Upper lobe of left lung (tissue), 6 donors: ENCODE results near the gene XRCC1. TPM values are rescaled to one million over a fixed set of nuclear protein-coding genes. Genes with fewer than 3 reads are reported as not detected.
A peak's percentile ranks its signal among the peaks of the same experiment; 100 is the strongest.

Source experiments
- ATAC-seq, 2 donors: fragments of 200-7000 bp; cut with Tn5 transposase; one replicate each; pipeline ENCODE4 v1.9.1; 2022; ENCODE audit warnings: mild to moderate bottlenecking in 2 of 2, moderate library complexity in 2 of 2; ENCODE audit not compliant: low FRiP score in 2 of 2
- DNase-seq, 2 donors: peaks; one replicate each; pipeline ENCODE4 v3.0.0-alpha.2; 2019 to 2020
- H3K27ac ChIP-seq, 4 donors: fragments of 200-600 bp; sonication (generic); one replicate each; pipeline ENCODE4 v1.5.1; 2016 to 2019
- H3K27me3 ChIP-seq, 4 donors: fragments of 200-600 bp; sonication (generic); one replicate each; pipeline ENCODE4 v1.5.1; 2017 to 2019
- H3K36me3 ChIP-seq, 4 donors: fragments of 200-600 bp; sonication (generic); one replicate each; pipeline ENCODE4 v1.5.1; 2016 to 2019
- H3K4me1 ChIP-seq, 4 donors: fragments of 200-600 bp; sonication (generic); one replicate each; pipeline ENCODE4 v1.5.1; 2018 to 2019
- H3K4me3 ChIP-seq, 4 donors: fragments of 200-600 bp; sonication (generic); one replicate each; pipeline ENCODE4 v1.5.1; 2017 to 2019; ENCODE audit warnings: mild to moderate bottlenecking in 2 of 4, moderate library complexity in 1 of 4
- H3K9me3 ChIP-seq, 4 donors: fragments of 200-600 bp; sonication (generic); one replicate each; pipeline ENCODE4 v1.5.1; 2018 to 2019
- EP300 ChIP-seq, 4 donors: sonication (generic); formaldehyde crosslinking; IDR thresholded peaks; one replicate each; pipeline ENCODE4 v1.5.1; 2017; ENCODE audit warnings: antibody characterized with exemption in 4 of 4, control low read depth in 2 of 4
- POLR2A ChIP-seq, 4 donors: fragments of 450-650 bp; IDR thresholded peaks; one replicate each; pipeline ENCODE4 v1.5.1; 2016 to 2017; ENCODE audit warnings: antibody characterized with exemption in 4 of 4, mild to moderate bottlenecking in 2 of 4
- POLR2AphosphoS5 ChIP-seq, 2 donors: sonication (generic); formaldehyde crosslinking; IDR thresholded peaks; one replicate each; pipeline ENCODE4 v1.5.1; 2017; ENCODE audit warnings: antibody characterized with exemption in 2 of 2
- WGBS, 2 donors: methylation state at CpG; one replicate each; pipeline ENCODE4 v1.1.5; 2017 to 2018; 5-methylcytosine and 5-hydroxymethylcytosine counted together
- total RNA-seq, 6 donors: library from RNA; depleted of rRNA in 4 of 6; stranded (reverse); fragments of >200 nt in 4 of 6; gene quantifications; one replicate each; pipeline versions ENCODE4 v1.1.0 to v1.2.1, GENCODE V29; 2016 to 2021
- TF ChIP-seq, protein P1 (sequence below), 6 experiments: fragments of 450-650 bp in 4 of 6; fragments of 200-600 bp in 2 of 6; sonication (generic) in 2 of 6; IDR thresholded peaks; one replicate each; pipeline ENCODE4 v1.5.1; 2016 to 2019; ENCODE audit warnings: antibody characterized with exemption in 6 of 6
- donor health status: DM: no; HTN: no; CAD: no; lungs with moderate emphysema.
- donor health status: DM: no; HTN: yes; CAD: no; lungs with severe emphysema.

The XRCC1 gene
- total RNA-seq, 6 donors from 2014 or later: 24.2 to 30.1 (median 26.4) TPM

DNA sequence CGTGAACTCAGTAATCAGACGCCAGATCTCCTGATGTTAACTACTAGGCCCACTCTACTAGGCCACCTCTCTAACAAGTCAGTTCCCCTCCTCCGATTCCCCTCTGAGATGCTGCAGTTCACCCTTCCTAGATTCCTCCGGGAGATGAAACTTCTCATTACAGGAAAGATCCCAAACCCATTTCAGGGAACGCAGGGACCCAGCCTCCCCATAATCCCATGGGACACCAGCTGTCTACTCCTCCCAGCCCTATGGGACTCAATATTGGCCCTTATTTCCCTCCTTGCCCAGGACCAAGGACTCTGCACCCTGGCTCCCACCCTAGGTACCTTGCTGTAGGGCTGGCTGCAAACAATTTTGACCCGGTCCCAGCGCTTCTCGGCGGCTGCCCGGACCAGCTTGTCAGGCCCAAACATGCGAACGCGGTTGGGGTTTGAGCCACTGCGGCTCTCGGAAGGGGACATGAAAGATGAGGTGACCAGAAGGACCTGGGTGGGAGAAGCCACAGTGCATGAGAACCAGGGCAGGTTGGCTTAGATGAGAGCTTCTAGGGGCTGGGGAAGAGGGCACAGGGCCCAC lies 20.9 kb downstream of the XRCC1 start:
- Histone ChIP-seq H3K27me3 (no peaks in the 10 kb centered on the region), H3K9me3 (no peaks in the 10 kb centered on the region), H3K36me3 (peaks cover 14 to 68% (median 37%) of the 10 kb centered on the region in 4 donors), H3K4me3 (no peak overlapping the region), H3K4me1 (peaks cover 0 to 6% (median 0%) of the 10 kb centered on the region in 4 donors), H3K27ac (no peak overlapping the region)
- ATAC-seq: no peak
- TF ChIP-seq EP300 (IDR thresholded peaks at IDR 0.05) (no peak), POLR2A (IDR thresholded peaks at IDR 0.05) (no peak), POLR2AphosphoS5 (IDR thresholded peaks at IDR 0.05) (no peak)
- TF ChIP-seq, protein P1, sequence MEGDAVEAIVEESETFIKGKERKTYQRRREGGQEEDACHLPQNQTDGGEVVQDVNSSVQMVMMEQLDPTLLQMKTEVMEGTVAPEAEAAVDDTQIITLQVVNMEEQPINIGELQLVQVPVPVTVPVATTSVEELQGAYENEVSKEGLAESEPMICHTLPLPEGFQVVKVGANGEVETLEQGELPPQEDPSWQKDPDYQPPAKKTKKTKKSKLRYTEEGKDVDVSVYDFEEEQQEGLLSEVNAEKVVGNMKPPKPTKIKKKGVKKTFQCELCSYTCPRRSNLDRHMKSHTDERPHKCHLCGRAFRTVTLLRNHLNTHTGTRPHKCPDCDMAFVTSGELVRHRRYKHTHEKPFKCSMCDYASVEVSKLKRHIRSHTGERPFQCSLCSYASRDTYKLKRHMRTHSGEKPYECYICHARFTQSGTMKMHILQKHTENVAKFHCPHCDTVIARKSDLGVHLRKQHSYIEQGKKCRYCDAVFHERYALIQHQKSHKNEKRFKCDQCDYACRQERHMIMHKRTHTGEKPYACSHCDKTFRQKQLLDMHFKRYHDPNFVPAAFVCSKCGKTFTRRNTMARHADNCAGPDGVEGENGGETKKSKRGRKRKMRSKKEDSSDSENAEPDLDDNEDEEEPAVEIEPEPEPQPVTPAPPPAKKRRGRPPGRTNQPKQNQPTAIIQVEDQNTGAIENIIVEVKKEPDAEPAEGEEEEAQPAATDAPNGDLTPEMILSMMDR (IDR thresholded peaks at IDR 0.05): no peak
- peak in 1 of 2 donors; percentile 47 for DNase-seq
- WGBS, 2 donors: 95 to 98% methylated on average over 8 to 14 of the region's 15 CpGs

DNA sequence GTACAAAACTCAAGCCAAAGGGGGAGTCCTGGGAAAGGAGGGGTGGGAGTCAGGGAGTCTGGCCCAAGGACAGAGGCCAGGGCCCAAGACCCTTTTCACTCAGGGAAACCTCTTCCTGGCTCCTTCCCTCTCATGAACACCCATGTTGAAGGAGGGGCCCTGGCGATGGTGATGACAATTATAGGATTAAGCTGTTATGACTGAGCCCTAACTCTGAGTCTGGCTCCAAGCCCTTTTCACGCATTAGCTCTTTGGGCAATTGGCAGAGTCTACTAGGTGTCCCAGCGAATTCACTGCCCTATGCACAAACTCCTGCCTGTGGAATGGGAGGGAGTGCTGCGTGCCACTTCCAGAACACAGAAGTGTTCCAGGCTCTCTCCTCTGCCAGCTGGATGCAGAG lies 21.7 kb downstream of the XRCC1 start:
- Histone ChIP-seq H3K27me3 (no peaks in the 10 kb centered on the region), H3K4me1 (peaks cover 0 to 6% (median 0%) of the 10 kb centered on the region in 4 donors), H3K9me3 (no peaks in the 10 kb centered on the region), H3K36me3 (peaks cover 14 to 75% (median 37%) of the 10 kb centered on the region in 4 donors), H3K4me3 (no peak overlapping the region), H3K27ac (no peak overlapping the region)
- ATAC-seq (no peak), DNase-seq (no peak)
- 64% methylated on average over 4 of the region's 4 CpGs; no CpG with 5 or more reads in 1 of the 2 donors for WGBS, 2 donors
- TF ChIP-seq, protein P1 (IDR thresholded peaks at IDR 0.05): no peak
- TF ChIP-seq POLR2A (IDR thresholded peaks at IDR 0.05): no peak
- no peak for TF ChIP-seq POLR2AphosphoS5 (IDR thresholded peaks at IDR 0.05)
- TF ChIP-seq EP300 (IDR thresholded peaks at IDR 0.05): no peak

DNA sequence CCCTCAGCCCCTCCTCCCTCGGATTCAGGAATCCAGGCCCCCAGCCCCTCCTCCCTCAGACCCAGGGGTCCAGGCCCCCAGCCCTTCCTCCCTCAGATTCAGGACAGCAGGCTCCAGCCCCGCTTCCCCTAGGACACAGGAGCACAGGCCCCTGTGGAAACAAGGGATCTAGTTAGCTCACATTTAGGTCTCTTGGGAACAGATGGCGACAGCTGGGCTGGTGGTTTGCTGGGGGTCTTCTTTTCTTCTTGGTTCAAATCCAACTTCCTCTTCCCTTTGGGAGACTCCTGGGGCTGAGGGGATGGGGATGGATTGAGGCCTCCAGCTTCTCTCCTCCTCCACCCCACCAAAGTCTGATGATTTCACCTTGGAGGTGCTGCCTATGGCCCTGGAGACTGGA lies 22.7 kb downstream of the XRCC1 start:
- no peak for ATAC-seq
- peaks cover 14 to 68% (median 37%) of the 10 kb centered on the region in 4 donors for H3K36me3 ChIP-seq

DNA sequence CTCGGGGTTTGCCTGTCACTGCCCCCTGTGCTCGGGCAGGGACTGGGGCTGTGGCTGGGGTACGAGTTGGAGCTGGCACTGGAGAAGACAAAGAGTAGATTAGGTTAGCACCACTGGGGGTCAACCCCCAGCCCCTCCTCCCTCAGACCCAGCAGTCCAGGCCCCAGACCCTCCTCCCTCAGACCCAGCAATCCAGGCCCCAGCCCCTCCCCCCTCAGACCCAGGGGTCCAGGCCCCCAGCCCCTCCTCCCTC lies 23.2 kb downstream of the XRCC1 start:
- no peak overlapping the region for H3K27ac ChIP-seq
- TF ChIP-seq EP300 (IDR thresholded peaks at IDR 0.05) (no peak), POLR2A (IDR thresholded peaks at IDR 0.05) (no peak), POLR2AphosphoS5 (IDR thresholded peaks at IDR 0.05) (no peak)
- TF ChIP-seq, protein P1 (IDR thresholded peaks at IDR 0.05): no peak
- no peak for DNase-seq
- WGBS, 2 donors: 94 to 100% methylated on average over 2 to 3 of the region's 3 CpGs
- no peaks in the 10 kb centered on the region for H3K9me3 ChIP-seq
- H3K27me3 ChIP-seq: no peaks in the 10 kb centered on the region
- no peak for ATAC-seq
- peaks cover 14 to 67% (median 37%) of the 10 kb centered on the region in 4 donors for H3K36me3 ChIP-seq
- no peak overlapping the region for H3K4me3 ChIP-seq
- no peaks in the 10 kb centered on the region for H3K4me1 ChIP-seq

More for the DNA sequence above, 22.7 kb downstream of the XRCC1 start:
- H3K9me3 ChIP-seq: no peaks in the 10 kb centered on the region
- 63 to 100% methylated on average over 1 to 3 of the region's 3 CpGs for WGBS, 2 donors
- no peak for TF ChIP-seq POLR2AphosphoS5 (IDR thresholded peaks at IDR 0.05)
- no peak for TF ChIP-seq POLR2A (IDR thresholded peaks at IDR 0.05)
- no peak for TF ChIP-seq EP300 (IDR thresholded peaks at IDR 0.05)
- TF ChIP-seq, protein P1 (IDR thresholded peaks at IDR 0.05): no peak
- no peaks in the 10 kb centered on the region for H3K4me1 ChIP-seq
- no peak overlapping the region for H3K4me3 ChIP-seq
- H3K27me3 ChIP-seq: no peaks in the 10 kb centered on the region
- DNase-seq: no peak
- H3K27ac ChIP-seq: no peak overlapping the region
